ENCODE data around the gene ZFYVE28. TPM values are rescaled to one million over a fixed set of nuclear protein-coding genes. Genes with fewer than 3 reads are reported as not detected.

The ZFYVE28 gene
- total RNA-seq, 4 donors from 2014 or later = 44.8 to 110 (median 69.6) TPM

DNA sequence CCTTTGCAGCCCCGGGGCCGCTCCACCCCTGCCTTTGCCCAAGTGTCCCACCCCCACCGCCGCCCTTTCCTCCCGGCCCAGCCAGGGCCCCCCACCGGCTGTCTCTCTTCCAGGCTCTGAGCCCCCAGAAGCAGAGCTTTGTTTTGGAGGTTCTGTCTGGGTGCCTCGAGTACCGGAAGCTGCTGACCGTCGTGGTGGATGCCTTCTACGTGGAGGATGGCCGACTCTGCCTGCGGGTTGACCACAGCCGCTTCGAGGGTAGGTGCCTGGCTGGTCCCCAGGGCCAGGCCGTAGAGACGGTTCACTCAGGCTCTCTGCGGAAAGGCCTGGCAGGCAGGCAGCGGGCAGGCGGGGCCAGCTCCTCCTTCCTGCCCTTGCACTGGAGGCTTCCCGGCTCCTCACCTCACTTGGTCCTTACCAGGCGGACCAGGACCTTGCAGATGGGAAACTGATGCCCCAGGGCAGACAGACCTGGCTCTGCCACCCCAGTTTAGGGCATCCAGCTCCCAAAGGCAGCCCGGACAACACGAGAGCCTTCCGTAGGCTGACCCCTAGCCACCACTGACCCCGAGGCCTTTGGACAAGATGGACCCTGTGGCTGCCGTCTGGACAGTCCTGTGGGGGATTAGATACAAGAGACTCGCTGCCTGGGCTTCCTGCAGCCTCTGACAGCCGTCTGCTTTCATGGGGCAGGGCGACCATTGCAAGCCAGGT lies 18.5 kb upstream of the ZFYVE28 start:
- DNase-seq = no peak
- Histone ChIP-seq H3K27me3 (no peaks in the 10 kb centered on the region), H3K27ac (no peak overlapping the region), H3K36me3 (no peaks in the 10 kb centered on the region), H3K9me3 (no peaks in the 10 kb centered on the region), H3K4me1 (no peaks in the 10 kb centered on the region), H3K4me3 (no peak overlapping the region)
- TF ChIP-seq POLR2A (IDR thresholded peaks at IDR 0.05) (no peak), POLR2AphosphoS5 (IDR thresholded peaks at IDR 0.05) (no peak), EP300 (IDR thresholded peaks at IDR 0.05; ENCODE audit: low read depth) (no peak)
- TF ChIP-seq, protein P1, sequence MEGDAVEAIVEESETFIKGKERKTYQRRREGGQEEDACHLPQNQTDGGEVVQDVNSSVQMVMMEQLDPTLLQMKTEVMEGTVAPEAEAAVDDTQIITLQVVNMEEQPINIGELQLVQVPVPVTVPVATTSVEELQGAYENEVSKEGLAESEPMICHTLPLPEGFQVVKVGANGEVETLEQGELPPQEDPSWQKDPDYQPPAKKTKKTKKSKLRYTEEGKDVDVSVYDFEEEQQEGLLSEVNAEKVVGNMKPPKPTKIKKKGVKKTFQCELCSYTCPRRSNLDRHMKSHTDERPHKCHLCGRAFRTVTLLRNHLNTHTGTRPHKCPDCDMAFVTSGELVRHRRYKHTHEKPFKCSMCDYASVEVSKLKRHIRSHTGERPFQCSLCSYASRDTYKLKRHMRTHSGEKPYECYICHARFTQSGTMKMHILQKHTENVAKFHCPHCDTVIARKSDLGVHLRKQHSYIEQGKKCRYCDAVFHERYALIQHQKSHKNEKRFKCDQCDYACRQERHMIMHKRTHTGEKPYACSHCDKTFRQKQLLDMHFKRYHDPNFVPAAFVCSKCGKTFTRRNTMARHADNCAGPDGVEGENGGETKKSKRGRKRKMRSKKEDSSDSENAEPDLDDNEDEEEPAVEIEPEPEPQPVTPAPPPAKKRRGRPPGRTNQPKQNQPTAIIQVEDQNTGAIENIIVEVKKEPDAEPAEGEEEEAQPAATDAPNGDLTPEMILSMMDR (IDR thresholded peaks at IDR 0.05) = no peak
- intact Hi-C loops (cut with DNase I; ENCODE audit: low total_unique reads) (no loop called here), in situ Hi-C loops (cut with MboI; ENCODE audit: low pct_ligation_motif_present in 1 of 4, low pct_unique_long_range_greater_than_20kb in 1 of 4, low sequenced_read_pairs in 3 of 4) (loop anchor here in 1 of 4 donors (25.0 kb wide), 1 partner anchor 225 kb away; no protein-coding TSS in a partner anchor)
- WGBS, 2 donors (ENCODE audit: low coverage in 1 of 2) = 60 to 81% methylated on average over 1 to 24 of the region's 30 CpGs

DNA sequence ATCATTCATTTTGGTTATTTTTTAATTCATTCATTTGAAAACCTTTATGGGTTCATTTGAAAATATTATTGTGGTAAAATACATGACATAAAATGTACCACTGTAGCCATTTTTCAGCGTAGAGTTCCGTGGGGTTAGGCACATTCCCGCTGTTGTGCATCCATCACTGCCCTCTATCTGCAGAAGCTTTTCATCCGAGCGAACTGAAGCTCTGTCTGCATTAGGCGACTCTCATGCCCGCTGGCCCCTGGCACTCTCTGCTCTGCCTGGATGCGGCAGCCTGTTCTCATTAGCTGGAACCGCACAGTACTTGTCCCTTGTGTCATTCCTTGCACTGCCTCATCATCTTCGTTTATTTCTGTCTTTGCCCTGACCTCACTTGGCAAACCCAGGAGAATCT lies 17.9 kb upstream of the ZFYVE28 start:
- intact Hi-C loops (cut with DNase I; ENCODE audit: low total_unique reads) = no loop called here
- in situ Hi-C loops (cut with MboI; ENCODE audit: low pct_ligation_motif_present in 1 of 4, low pct_unique_long_range_greater_than_20kb in 1 of 4, low sequenced_read_pairs in 3 of 4) = loop anchor here in 1 of 4 donors (25.0 kb wide), 1 partner anchor 224 kb away; no protein-coding TSS in a partner anchor
- TF ChIP-seq, protein P1 (IDR thresholded peaks at IDR 0.05) = peak in 2 of 5 experiments; percentile 29 to 34
- TF ChIP-seq POLR2AphosphoS5 (IDR thresholded peaks at IDR 0.05) (no peak), EP300 (IDR thresholded peaks at IDR 0.05; ENCODE audit: low read depth) (no peak), POLR2A (IDR thresholded peaks at IDR 0.05) (no peak)
- H3K4me1 ChIP-seq = no peaks in the 10 kb centered on the region
- 6 to 46% methylated on average over 3 to 10 of the region's 10 CpGs for WGBS, 2 donors (ENCODE audit: low coverage in 1 of 2)
- no peak for DNase-seq
- H3K27me3 ChIP-seq = no peaks in the 10 kb centered on the region
- H3K27ac ChIP-seq = no peak overlapping the region
- no peak overlapping the region for H3K4me3 ChIP-seq
- no peaks in the 10 kb centered on the region for H3K9me3 ChIP-seq
- no peaks in the 10 kb centered on the region for H3K36me3 ChIP-seq

DNA sequence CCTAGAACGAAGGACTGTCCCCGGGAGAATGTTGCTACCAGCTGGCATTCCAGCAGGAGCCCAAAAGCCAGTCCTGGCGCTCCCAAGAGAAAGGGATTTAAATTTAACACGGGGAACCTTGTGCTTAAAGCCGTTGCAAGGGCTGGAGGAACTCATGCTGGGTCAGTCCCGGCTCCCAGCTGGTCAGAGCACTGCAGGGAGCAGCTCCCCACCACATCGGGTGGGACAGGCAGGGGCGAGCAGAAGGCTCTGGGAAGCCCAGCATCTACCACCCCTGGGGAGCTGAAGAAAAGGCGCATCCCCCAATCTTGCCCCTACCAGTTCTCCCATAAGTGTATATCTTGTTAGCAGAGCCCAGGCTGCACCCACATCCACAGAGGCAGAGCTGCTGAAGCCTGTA lies 16.0 kb upstream of the ZFYVE28 start:
- H3K27me3 ChIP-seq = no peaks in the 10 kb centered on the region
- DNase-seq = no peak
- no peaks in the 10 kb centered on the region for H3K9me3 ChIP-seq
- in situ Hi-C loops (cut with MboI; ENCODE audit: low pct_ligation_motif_present in 1 of 4, low pct_unique_long_range_greater_than_20kb in 1 of 4, low sequenced_read_pairs in 3 of 4) (loop anchor here in 1 of 4 donors (25.0 kb wide), 1 partner anchor 222 kb away; no protein-coding TSS in a partner anchor), intact Hi-C loops (cut with DNase I; ENCODE audit: low total_unique reads) (no loop called here)
- no peaks in the 10 kb centered on the region for H3K4me1 ChIP-seq
- H3K36me3 ChIP-seq = no peaks in the 10 kb centered on the region
- 67 to 70% methylated on average over 4 to 9 of the region's 9 CpGs for WGBS, 2 donors (ENCODE audit: low coverage in 1 of 2)
- no peak overlapping the region for H3K27ac ChIP-seq
- H3K4me3 ChIP-seq = no peak overlapping the region
- TF ChIP-seq EP300 (IDR thresholded peaks at IDR 0.05; ENCODE audit: low read depth) (no peak), POLR2A (IDR thresholded peaks at IDR 0.05) (no peak), POLR2AphosphoS5 (IDR thresholded peaks at IDR 0.05) (no peak)
- TF ChIP-seq, protein P1 (IDR thresholded peaks at IDR 0.05) = no peak

DNA sequence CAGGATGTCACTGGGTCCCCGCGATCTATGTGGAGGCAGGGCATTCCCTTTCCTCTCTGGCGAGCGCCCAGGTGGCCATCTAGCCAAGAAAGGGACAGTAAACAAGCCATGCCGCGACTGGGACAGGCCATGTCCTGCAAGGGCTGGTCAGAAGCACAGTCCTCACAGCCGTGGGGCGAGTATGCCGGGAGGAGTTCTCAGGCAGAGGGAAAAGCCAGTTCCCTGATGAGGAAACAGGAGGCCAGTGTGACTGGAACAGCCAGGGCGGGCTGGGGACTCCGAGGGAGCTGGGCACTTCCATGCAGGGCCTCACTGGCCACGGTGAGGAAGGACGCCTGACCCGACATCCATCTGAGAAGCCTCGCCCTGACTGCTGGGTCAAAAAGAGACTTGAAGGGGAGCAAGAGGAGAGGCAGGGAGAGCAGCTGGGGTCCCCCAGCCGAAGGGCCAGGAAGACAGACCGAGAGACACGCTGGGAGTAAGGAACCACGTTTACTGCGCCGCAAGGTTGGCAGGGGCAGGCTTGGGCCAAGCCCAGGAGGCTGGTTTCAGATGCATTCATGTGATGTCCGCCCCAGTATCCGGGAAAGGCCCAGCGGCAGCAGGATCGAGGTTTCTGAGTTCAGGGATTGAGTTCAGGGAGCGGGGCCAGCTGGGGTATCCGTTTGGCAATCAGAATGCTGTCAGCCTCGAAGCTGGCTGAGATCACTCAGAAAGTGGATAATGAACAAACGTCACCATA lies 15.3 kb upstream of the ZFYVE28 start:
- Histone ChIP-seq H3K36me3 (no peaks in the 10 kb centered on the region), H3K9me3 (no peaks in the 10 kb centered on the region), H3K27me3 (no peaks in the 10 kb centered on the region), H3K4me3 (no peak overlapping the region), H3K4me1 (no peaks in the 10 kb centered on the region), H3K27ac (no peak overlapping the region)
- TF ChIP-seq, protein P1 (IDR thresholded peaks at IDR 0.05) = no peak
- TF ChIP-seq POLR2A (IDR thresholded peaks at IDR 0.05) (no peak), POLR2AphosphoS5 (IDR thresholded peaks at IDR 0.05) (no peak), EP300 (IDR thresholded peaks at IDR 0.05; ENCODE audit: low read depth) (no peak)
- no peak for DNase-seq
- intact Hi-C loops (cut with DNase I; ENCODE audit: low total_unique reads) (no loop called here), in situ Hi-C loops (cut with MboI; ENCODE audit: low pct_ligation_motif_present in 1 of 4, low pct_unique_long_range_greater_than_20kb in 1 of 4, low sequenced_read_pairs in 3 of 4) (loop anchor here in 1 of 4 donors (25.0 kb wide), 1 partner anchor 221 kb away; no protein-coding TSS in a partner anchor)
- WGBS, 2 donors (ENCODE audit: low coverage in 1 of 2) = 72 to 100% methylated on average over 6 to 29 of the region's 29 CpGs
